ENCODE results near the gene SERTAD2. TPM values are rescaled to one million over a fixed set of nuclear protein-coding genes. Genes with fewer than 3 reads are reported as not detected.

Gene SERTAD2
- total RNA-seq, 1 donor from 2014 or later, result 38.2 TPM

DNA sequence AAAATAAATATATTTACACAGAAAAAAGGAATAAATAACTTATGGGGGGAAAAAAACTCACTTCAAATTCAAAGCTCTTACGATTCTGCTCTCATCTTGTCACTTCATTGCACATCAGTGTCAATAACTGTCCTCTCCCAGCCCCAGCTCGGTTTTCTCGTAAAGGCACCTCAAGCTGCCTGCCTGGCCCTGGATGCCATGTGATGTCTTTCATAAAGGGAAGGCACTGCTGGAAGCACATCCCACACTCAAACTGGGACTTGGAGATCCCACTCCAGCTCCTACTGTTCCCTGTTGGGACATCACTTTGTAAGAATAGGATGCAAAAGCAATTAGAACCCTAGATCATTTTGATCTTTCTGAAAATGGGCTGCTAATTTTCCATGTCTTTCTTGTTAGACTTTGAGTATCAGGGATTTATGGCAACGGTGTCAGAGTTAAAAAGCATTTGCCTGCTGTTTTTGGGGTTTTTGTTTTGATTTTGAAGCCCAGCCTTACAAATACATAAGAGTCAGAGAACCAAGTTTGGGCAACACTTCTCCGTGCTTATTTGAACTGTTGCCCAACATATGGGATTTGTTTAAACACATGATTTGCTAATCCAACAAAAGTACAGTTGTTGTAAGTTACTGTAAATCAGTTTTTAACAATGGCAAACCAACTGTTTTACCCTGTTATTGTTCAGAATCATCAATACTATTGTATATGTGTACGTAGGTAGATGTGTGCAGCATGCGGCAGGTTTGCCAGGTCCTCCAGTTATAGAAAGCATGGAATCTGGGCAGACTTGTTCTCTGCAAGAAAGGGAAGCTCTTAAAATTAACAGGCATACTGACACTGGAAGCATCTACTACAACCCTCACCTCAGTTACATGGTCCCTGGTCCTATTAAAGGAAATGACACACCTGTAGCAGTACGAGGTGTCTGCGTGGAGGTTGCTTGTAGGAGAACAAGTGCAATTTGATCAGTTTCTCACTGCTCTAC lies 20.6 kb downstream of the SERTAD2 start:
- intact Hi-C loops (cut with micrococcal nuclease), result no loop called here

DNA sequence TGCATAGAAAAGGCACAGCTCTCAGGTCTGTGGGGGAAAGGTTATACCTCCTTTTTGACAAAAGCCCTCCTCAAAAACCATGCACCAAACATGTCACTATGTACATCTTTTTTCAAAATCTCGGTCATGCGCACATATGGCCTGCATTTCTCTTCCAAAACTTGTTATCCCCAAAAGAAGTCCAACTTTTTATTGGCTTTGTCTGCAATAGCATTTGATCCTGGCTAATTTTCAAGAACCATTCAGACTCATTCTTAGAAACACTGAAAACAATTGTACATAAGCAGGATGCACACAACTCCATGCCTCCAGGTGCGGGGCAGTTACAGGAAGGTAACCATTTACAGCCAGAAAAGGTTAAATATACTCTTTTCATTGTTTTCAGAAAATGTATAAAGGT lies 21.9 kb downstream of the SERTAD2 start:
- intact Hi-C loops (cut with micrococcal nuclease), result no loop called here

DNA sequence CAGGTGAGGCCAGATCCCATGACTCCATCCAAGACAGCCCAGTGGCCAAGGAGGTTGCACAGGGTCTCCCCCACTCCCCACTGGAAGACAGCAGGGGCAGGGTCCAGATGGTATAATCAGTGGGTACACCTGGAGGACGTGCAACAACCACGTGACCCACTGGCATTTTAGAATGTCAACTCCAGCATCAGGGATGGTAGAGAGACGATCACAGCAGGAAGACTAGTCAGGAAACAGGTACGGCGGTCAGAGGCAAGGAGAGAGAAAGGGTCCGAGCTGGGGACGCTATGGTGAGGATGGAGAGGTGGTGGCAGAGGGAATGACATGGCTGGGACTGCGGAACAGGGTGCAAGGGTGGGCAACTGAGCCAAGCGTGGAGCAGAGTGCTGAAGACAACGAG lies 23.0 kb downstream of the SERTAD2 start:
- intact Hi-C loops (cut with micrococcal nuclease), result no loop called here

DNA sequence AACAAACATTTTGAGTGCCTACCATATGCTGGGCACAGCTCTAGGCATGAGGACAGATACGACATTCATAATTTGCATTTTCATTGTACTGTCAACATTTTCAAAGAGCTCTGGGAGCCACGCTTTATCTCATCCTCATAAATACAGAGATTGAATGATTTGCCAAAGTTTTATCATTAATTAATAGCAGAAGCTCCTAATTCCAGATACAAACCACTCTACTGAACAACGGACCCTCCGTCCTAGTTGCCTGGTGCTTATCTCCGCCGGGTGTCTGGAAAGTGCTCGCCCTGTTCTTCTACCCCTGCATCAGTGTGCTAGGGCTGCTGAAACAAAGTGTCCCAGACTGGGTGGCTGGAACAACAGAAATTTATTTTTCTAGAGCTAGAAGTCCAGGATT lies 23.8 kb downstream of the SERTAD2 start:
- intact Hi-C loops (cut with micrococcal nuclease), result no loop called here

DNA sequence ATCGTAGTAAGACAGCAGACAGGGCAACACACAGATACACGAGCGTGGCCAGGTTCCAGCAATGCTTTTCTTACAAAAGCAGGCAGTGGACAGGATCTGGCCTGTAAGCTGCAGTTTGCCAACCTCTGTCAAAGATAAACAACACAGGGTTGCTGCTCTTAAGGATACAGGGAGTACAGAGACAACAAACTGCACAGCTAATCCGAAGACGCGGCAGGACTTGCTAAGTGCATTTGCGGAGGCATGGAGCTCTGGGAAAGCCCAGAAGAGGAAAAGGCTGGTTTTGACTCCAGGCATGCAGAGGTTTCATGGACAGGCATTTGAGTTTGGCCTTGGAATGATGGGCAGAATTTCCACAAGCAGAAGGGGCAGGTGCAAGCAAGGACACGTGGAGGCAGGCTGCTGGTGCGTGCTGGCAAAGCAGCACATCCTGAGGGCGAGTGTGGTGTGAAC lies 24.4 kb downstream of the SERTAD2 start:
- intact Hi-C loops (cut with micrococcal nuclease), result no loop called here

DNA sequence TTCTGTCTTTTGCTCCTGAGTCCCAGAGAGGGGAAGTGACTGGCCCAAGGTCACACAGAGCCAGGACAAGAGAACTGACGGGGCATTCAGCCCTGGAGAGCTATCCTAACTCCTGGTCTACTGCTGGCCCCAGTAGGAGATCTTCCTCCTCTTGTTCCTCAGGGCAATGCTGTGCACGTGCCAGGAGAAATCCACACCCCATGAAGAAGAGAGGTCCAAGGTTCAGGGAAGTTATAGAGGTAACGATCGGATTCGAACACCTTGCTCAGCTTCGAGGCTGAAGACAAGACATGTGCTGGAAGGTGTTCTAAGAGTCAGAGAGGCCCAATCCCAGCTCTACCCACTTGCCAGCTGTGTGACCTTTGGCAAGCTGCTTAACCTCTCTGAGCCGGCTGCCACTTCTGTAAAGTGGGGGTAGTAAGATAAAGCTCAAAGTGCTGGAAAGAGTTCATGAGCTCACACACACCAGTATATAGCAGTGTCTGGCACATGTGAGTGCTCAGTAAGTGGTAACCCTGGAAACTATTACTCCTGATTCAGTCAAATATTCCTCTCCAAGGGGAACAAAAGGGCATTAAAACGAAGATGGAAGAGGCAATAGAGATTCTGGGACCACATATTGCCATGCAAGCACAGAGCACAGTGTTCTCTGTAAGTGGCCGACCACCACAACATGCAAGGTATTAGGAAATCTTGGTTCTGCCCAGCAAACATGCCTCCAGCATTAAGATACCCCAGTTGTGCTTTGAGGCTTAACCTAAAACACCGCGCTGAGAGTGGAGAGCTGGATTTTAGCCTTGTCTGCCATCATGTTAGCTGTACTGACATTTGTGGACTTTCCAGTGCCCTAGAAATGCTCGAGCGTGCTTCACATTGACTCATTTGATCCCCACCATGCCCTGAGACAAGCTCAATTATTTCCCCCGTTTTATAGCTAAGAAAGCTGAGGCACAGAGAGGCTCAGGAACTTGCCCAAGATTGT lies 25.6 kb downstream of the SERTAD2 start:
- intact Hi-C loops (cut with micrococcal nuclease), result no loop called here

DNA sequence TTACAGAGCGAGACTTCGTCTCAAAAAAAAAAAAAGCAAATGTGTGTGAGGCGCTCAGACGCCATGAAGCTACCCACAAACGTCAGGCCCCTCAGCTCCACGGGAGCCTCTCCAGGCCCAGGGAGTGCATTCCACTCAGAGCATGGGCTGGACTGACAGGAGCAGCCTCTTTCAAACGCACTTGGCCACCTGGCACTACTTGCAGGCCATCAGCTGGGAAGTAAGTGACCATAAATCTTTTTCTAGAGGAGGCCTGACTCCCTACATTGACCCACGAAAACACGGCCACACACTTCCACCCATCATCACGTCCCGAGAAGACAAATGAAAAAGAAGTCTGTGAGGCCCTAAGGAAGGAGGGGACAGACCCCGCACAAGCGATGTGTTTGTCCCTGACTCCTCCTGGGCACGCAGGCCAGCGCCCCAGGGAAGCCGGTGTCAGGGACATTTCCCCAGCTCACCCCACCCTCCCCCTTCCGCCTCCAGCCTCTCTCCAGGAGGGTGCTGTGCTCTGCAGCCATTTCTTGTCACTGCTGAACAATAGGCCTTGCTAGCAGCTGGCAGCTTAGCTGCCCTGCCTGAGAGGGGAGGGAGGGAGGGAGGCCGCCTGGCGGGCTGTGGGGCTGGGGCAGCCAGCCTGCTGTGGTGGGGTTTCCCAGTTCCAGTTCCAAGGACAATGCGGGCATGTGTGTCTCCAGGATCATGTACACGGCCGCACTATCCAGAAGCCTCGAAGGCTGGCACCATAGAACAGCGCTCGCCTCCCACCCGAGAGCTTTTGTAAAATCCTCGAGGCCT lies 26.6 kb downstream of the SERTAD2 start:
- intact Hi-C loops (cut with micrococcal nuclease), result no loop called here

DNA sequence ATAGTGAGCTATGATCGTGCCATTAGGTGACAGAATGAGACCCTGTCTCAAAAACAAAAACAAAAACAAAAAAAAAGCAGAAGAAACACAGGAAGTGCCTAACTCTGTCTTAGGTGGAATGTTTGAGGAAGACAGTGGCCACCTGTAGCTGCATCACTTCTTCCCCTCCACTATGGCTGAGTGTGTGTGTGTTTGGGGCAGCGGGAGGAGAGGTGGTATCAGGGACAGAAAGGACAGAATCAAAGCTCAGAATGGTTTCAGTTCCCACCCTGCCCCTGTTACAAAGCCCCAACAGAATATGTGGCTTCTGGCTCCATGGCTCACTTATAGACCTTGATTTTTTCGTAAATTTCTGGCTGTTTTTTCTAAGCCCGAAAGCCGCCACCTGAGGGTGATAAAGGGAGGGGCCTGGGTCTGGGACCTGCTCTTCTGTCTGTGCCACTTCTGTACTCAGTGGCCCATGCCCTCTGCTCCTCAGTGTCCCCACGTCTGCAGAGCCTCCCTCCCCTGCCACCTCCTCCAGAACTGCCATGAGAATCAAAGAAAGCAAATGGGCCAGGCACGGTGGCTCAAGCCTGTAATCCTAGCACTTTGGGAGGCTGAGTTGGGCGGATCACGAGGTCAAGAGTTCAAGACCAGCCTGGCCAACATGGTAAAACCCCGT lies 27.4 kb downstream of the SERTAD2 start:
- intact Hi-C loops (cut with micrococcal nuclease), result no loop called here

DNA sequence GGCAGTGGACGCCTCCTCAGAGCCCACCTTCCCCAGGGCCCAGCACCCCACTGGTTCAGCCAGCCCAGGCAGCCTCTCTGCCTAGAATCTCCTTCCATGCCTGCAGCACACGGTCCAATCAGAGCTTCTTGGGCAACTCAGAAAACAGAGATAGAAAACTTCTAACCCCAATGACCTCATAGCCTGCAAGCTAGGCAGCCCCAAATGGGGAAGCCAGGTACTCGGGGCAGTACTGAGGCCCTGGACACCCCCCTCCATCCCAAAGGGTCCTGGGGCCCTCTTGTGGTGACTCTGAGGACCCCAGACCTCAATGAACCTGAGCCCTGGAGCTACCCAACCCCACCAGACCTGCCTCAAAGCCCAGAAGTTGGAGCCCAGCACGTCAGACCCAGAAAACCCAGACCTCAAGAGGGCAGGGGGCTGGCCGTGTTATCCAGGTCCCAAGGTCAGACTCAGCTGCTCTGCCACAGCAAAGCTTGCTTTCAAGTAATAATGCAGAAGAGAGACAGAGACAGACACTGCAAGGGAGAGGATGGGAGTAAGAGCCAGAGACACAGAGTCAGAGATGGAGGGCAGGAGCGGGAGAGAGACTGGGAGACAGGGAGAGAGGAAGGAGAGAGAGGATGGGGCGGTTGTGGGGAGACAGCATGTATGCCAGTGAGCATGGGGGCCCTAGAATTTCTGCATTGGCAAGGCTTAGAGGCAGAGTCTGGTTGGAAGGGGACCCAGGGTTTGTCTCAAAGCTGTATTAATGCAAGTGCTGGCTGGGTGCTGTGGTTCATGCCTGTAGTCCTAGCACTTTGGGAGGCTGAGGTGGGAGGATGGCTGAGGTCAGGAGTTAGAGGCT lies 28.2 kb downstream of the SERTAD2 start:
- intact Hi-C loops (cut with micrococcal nuclease), result no loop called here

DNA sequence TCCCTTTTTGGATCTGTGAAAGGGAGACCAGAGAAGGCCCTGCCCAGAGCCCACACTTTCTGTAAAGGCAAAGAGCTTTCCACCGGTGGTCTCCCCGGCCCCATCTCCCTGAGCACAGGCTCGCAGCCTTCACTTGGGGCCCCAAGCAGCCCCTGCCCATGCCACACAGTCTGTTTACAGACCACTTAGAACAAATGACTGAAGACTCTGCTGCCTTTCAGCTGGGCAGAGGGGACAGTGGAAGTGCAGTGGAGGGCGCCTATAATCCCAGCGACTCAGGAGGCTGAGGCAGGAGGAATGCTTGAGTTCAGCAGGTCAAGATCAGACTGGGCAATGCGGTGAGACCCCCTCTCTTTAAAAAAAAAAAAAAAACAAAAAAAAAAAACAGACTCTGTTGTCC lies 28.9 kb downstream of the SERTAD2 start:
- intact Hi-C loops (cut with micrococcal nuclease), result no loop called here

DNA sequence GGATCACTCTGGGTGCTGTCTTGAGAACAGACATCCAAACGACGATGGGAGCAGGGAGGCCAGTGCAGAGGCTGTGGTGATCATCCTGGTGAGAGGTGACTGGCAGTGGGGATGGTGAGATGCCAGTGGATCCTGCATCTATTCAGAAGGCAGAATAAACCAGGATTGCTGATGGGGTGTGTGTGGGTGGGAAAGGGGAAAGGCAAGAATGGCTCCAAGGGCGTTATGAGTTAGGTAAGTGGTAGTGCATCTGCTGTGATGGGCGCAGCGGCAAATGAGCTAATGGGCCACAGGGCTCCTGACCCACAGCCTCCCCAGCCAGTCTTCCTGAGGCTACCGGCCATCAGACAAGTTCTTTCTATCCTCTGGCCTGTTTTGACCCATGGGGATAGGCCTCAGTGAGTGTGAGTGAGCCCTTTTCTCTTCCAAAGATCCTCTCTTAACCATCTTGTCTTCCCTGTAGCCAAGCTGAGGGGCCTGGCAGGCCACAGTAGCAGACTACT lies 29.6 kb downstream of the SERTAD2 start:
- intact Hi-C loops (cut with micrococcal nuclease), result no loop called here

DNA sequence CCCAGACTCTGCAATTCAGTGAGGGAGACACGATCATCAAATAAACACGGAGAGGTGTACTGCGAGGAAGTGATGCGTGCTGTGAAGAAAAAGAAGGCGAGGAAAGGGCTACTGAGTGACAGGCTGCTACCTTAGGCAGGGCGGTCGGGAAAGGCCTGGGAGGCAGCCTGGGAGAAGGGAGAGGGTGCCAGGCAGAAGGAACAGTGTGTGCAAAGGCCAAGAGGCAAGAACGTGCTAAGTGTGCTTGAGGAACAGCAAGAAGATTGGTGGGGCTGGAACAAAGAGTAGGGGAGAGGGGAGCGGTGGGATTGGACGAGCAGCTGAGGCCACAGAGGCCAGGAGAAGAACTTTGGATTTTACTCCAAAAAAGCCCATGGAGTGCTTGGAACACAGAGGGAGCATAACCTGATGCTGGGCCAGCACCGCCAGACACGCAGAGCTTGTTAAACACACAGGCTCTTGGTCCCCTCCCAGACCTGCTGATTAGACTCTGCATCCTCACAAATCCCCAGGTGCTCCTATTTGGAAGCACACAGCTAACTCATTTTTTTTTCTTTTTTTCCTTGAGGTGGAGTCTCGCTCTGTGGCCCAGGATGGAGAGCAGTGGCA lies 30.4 kb downstream of the SERTAD2 start:
- intact Hi-C loops (cut with micrococcal nuclease), result no loop called here

DNA sequence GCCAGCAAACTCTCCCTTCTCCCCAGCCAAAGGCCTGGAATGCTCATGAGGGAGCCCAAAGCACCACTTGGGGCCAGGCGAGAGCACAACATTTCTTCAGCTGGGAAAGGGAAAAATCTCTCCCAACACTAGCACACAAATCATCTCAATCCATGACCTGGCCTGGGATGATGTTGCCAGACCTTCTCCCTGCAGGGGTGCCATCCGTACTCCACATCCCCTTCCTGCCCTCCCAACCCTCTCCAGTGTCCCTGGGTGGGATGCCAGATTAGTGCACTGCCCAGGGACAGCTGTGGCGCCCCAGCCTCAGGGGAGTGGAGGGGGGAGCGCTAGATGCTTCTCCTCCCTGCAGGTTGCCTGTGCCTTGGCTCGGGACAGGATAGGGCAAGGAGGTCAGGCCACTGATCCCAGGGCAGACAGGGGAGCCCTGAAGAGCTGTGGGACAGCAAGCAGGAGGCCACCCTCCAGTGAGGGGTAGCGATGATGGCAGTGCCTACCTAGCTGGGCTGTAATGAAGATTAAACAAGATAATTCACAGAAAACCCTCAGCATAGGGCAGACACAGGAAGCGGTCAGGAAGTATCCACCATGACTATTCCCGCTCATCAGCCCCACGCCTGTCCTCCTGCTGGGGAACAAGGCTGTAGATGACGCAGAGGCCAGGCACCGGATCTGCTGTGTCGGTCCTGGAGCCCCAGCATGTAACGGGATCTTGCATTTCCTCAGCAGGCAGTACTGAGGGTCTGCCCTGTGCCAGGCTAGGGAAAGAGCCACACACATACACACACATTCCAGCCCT lies 31.1 kb downstream of the SERTAD2 start:
- intact Hi-C loops (cut with micrococcal nuclease), result no loop called here

DNA sequence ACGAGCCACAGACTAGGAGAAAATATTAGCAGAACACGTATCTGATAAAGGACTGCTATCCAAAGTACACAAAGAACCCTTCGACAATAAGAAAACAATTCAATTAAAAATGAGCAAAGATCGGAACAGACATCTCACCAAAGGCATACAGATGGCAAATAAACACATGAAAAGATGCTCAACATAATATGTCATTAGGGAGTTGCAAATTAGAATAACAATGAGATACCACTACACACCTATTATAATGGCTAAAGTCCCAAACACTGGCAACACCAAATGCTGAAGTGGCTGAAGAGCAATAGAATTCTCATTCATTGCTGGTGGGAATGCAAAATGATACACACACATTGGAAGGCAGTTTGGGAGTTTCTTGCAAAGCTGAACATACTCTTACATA lies 33.1 kb downstream of the SERTAD2 start:
- intact Hi-C loops (cut with micrococcal nuclease), result no loop called here

DNA sequence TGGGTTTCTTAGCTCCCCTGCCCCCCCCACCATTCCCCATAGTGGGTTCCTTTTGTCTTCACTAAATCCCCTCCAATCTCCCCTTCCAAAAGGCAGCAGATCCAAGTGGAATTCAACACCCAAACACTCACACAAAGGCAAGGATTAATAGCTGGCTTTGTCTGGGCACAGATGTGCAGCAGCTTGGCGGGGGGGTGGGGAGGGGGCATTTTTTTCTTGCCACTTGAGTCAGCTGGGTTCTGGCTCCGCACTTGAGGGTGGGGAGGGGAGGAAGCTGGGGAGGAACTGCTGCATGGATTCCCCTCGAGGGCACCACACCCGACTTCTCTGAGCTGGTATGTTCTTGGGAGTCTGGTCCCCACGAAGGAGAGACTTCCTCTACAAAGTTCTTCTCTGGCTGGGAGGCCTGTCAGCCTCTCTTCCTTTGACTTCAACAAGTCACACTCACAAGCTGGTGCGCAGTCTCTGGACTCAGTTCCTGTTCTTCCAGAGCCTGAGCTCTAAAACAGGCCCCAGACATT lies 36.0 kb downstream of the SERTAD2 start:
- intact Hi-C loops (cut with micrococcal nuclease), result no loop called here

DNA sequence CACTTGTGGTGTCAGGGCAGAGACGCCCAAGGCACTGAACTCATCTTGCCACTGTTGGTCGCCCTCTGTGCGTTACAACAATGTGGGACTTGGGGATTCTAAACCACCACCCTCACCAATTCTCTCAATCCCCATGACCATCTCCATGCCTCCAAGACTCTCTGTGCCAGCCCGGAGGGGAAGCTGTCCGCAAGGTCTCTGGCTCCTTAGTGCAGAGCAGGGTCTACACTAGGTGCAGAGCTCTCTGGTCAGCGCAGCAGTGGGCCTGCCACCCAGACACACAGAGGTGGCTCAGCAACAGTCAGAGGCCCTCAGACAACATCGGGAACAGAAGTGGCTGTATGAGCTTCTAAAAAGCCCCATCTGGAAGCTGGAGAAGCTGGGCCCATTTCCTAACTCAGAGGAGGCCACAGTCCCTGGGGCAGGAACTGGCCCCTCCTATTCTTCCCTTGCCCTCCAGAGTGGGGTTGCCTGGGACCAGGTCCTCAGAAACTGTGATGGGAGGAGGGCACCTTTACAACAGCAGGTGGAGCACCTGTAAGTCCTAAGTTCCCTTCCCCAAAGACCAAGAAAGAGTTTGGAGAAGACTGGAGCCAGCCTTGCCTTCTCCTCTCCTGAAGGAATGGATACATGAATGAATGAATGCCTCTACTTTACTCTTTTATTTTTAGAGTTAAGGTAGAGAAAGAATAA lies 37.7 kb downstream of the SERTAD2 start:
- intact Hi-C loops (cut with micrococcal nuclease), result no loop called here

DNA sequence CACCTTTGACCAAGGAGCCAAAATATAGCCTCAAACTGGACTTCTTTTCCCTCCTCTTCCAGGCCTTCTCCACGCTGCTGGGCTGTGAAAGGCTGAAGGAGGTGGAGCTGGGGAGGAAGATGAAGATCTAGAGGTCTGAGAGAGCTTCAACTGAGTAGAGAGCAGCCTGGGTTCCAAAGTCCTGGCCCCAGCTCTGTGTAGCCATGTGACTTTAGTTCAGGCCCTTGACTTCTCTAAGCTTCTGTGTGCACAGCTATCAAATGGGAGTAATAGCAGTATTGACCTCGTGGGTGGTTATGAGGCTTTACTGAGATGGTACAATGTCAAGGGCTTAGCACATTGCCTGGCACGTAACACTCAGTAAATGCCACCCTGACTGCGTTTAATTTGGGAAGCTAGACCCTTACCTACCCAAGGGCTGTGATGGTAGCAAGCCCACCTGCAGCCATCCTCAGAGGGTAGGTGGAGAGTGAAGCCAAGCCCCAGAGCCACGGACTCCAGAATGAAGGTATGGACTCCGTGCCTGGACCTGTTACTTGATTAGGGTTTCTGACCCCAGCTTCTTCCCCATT lies 38.4 kb downstream of the SERTAD2 start:
- intact Hi-C loops (cut with micrococcal nuclease), result no loop called here

Data from T-helper 1 cell treated with Interleukin-12 subunit alpha and Interleukin-12 subunit beta and Interleukin-4 antibody, amounts not matched to agents 30 ng/mL and 1 ng/mL, for 36 hours (primary cell).